GM11168 (cell line): ENCODE data around the gene AIF1L.

ENCODE experiments used
- in situ Hi-C: fragments of 300-500 bp; cut with MboI; formaldehyde crosslinking; loops from one replicate; pipeline ENCODE4 v1.12.0; 2022; ENCODE audit warnings: low sequenced_read_pairs; ENCODE audit not compliant: unreplicated experiment

The AIF1L gene

GRCh38 chr9:131096269-131097125 lies at the start of gene AIF1L:
TSS of gene AIF1L (plus strand) at chr9:131096531. CDS start at chr9:131096630, 99 bp downstream.
- in situ Hi-C loops, result no loop called here

DNA sequence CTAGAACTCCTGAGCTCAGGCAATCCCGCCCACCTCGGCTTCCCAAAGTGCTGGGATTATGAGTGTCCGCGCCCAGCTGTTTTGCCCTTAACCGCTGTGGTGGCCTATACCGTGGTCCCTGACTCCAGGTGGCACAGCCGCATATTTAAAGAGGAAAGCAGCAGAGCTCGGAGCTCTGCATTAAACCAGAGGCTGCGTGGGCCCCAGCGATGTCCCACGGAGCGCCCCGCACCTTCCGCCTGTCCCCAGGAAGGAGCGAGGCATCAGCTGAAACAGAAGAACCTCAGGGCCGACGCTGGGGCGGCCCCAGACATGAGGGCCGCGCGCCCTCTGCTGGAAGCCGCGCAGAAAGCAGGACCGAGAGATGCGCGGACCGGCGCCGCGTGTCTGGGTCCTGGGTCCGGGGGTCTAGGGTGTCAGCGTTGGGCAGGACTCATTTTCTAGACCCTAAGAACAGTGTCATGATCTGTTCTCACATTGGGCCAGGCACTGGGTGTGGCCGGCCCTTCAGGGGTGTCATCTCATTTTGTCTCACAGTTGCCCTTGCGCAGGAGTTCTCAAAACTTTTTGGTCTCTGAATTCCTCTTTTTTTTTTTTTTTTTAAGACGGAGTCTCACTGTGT lies 49.6 kb upstream of the AIF1L start:
- in situ Hi-C loops, result no loop called here

GRCh38 chr9:131048332-131048731 lies 48.0 kb upstream of the AIF1L start:
- in situ Hi-C loops, result no loop called here

- in situ Hi-C loops, result no loop called here
Observed at GRCh38 chr9:131048820-131049219, 47.5 kb upstream of the AIF1L start.

DNA sequence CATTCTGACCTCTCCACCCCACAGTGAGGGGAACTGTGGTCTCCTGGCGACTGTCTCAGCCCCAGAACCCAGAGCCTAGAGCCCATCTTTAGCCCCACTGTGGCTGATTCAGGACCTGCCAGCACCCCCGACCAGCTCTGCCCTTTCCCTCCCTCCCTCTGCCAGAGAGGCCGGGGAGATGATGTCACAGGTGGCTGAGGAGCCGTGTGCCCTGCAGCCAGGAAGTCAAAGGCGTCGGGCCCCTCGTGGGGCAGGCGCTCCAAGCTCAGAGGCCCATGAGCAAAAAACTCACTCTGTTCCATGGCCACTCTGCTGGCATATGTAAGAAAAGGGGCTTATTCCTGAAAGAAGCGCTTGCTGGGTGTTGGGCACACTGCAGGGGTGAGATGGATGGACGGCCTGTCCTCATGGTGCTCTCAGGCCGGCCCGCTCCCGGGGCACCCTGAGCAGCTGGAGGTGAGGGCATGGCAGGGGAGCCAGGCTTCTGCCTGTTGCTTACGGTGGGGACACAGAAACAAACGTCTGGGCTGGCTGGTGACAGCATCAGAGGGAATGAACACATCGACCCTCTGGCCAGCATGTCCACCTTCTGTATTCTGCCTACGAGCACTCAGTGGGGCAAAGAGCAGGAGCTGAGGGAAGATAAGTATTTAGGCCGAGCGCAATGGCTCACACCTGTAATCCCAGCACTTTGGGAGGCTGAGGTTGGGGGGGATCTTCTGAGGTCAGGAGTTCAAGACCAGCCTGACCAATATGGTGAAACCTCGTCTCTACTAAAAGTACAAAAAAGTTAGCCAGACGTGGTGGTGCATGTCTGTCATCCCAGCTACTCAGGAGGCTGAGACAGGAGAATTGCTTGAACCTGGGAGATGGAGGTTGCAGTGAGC lies 46.3 kb upstream of the AIF1L start:
- in situ Hi-C loops, result loop anchor here (10.0 kb wide), 1 partner anchor 285 kb away; no protein-coding TSS in a partner anchor

GRCh38 chr9:131050831-131051230 lies 45.5 kb upstream of the AIF1L start:
- in situ Hi-C loops, result loop anchor here (10.0 kb wide), 1 partner anchor 284 kb away; no protein-coding TSS in a partner anchor

DNA sequence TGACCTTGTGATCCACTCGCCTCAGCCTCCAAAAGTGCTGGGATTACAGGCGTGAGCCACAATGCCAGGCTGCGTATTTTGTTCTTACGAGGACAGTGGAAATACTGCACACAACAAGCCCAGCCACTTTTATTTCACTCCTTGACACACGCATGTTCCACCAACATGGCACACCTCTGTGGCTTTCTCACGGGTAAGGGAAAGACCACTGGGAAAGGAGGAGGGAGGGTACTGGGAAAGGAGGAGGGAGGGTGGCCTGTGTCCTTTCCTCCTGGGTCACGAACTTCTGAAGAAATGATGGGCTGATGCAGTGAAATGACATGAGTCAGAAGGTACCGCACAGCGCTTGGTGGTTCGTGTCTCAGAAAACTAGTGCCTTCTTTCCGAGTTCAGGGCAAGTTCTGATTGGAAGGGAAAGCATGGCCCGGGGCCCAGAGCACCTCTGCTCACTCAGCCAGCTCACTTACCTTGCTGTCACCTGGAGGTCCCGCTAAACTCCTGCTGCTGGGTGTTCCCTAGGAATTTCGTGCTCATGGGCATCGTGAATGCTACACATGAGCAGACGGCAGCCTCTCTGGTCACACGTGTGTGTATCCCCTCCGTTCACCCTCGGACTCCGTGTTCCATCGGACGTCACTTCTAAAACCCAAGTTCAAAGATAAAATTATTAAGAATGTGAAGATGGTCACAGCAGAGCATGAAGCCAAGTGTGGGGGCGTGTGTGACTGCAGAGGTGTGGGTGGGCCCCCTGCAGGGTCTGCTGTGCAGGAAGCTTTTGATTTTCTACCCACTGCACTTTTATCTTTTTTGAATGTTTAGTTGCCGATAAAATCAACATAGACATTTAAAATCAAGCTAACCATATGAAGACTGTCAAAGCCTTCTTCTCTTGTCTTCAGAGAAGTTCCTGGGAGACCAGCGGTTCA lies 44.5 kb upstream of the AIF1L start:
- in situ Hi-C loops, result loop anchor here (10.0 kb wide), 1 partner anchor 283 kb away; no protein-coding TSS in a partner anchor

DNA sequence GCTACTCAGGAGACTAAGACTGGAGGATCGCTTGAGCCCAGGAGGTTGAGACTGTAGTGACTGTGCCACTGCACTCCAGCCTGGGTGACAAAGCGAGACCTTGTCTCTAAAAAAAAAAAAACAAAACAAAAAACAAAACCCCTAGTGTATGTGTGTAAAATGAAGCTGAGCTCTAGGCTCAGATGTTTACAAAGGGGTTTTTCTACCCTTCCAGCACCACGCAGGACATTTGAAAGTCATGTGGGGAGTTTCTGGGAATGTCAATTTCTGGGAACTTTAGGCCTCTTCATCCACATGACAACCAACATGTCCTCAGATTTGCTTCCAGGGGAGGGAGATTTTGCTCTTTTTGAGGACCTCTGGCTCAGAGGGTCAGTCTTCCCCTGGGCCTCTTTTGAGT lies 42.4 kb upstream of the AIF1L start:
- in situ Hi-C loops, result loop anchor here (10.0 kb wide), 1 partner anchor 281 kb away; no protein-coding TSS in a partner anchor

GRCh38 chr9:131056781-131057506 lies 39.4 kb upstream of the AIF1L start:
- in situ Hi-C loops, result loop anchor here (10.0 kb wide), 1 partner anchor 278 kb away; no protein-coding TSS in a partner anchor

GRCh38 chr9:131060900-131061630 lies 35.3 kb upstream of the AIF1L start:
- in situ Hi-C loops, result no loop called here

DNA sequence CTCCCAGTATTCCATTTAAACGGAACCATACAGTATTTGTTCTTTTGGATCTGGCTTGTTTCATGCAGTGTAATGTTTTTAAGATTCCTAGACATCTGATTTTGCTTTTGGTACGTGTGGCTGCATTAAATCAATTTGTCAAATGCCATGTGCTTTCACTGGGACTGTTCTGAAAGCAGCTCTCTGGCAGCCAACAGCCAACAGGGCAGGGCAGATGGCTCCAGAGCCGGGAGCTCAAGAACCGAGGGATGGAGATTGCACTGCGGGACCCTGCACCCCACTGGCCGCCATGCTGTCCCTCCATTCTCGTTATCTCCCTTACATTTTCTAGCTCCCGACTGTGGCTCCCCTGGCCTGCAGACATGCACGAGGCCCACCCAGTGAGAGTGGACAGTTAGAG lies 33.4 kb upstream of the AIF1L start:
- in situ Hi-C loops, result no loop called here

GRCh38 chr9:131065599-131065998 lies 30.7 kb upstream of the AIF1L start:
- in situ Hi-C loops, result no loop called here

DNA sequence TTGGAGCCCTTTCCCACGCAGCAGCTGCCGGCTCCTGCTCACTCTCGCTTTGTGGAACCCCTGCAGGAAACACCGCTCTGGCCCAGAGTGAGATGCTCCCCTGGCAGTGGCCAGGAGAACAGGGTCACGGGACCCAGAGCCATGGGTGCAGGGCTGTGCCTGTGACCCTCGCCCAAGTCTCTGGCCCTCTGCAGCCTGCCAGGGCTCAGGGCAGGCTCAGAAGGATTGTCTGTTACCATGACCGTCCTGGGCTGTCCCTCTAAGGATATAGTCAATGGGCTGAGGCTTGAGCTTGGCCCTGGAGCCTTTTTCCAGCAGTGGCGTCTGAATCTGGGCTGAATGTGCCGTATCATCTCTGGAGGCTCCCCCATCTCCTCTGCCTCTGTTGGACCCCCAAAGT lies 28.7 kb upstream of the AIF1L start:
- in situ Hi-C loops, result no loop called here

DNA sequence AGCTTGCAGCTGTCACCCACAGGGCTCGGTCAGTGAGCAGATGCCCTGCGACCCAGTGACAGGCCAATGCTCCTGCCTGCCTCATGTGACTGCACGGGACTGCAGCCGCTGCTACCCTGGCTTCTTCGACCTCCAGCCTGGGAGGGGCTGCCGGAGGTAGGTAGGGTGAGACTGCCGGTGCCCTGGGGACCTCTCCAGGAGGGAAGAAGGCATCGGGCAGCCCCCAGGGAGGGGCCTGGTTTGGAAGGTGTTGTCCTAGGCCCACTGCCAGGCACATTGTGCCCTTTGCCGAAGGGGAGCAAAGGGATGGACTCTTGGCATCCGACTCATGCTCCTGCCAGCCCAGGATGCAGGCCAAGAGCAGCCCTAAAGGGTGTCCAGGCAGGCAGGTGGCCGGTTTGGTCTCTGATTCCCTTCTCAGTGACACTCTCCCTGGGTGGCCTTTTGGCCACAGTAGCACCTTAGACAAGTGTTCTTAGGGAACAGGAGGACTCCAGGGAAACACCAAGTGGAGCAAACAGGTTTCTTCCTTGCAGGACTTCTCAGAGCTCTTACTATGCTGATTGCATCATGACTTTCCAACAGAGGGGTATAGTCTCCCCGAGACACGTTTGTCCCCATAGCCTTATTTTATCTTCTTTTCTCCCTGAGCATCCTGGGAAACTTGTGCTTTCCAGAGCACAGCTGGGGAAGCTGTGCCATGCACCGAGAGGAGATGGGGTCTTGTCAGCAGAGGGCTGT lies 28.1 kb upstream of the AIF1L start:
- in situ Hi-C loops, result no loop called here

DNA sequence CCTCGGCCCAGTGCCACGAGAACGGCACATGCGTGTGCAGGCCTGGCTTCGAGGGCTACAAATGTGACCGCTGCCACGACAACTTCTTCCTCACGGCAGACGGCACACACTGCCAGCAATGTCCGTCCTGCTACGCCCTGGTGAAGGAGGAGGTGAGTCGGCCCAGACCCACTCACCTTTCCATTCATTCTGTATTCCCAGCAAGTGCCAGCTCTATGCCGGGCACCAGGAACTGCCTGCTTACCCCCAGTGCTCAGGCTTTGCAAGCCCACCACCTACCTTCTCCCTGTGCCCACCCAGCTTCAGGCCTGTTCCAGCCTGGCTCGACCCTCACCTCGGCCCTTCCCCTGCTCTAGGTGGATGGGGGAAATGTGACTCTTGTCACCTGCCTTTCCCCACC lies 26.6 kb upstream of the AIF1L start:
- in situ Hi-C loops, result no loop called here

- in situ Hi-C loops, result no loop called here
Observed at GRCh38 chr9:131072107-131072870, 24.0 kb upstream of the AIF1L start.

- in situ Hi-C loops, result no loop called here
Observed at GRCh38 chr9:131072871-131073237, 23.5 kb upstream of the AIF1L start.
